ENCODE results near the gene IQCH. TPM values are rescaled to one million over a fixed set of nuclear protein-coding genes. Genes with fewer than 3 reads are reported as not detected.

IQCH gene
- total RNA-seq, 1 experiment from 2014 or later = 1.1 TPM

DNA sequence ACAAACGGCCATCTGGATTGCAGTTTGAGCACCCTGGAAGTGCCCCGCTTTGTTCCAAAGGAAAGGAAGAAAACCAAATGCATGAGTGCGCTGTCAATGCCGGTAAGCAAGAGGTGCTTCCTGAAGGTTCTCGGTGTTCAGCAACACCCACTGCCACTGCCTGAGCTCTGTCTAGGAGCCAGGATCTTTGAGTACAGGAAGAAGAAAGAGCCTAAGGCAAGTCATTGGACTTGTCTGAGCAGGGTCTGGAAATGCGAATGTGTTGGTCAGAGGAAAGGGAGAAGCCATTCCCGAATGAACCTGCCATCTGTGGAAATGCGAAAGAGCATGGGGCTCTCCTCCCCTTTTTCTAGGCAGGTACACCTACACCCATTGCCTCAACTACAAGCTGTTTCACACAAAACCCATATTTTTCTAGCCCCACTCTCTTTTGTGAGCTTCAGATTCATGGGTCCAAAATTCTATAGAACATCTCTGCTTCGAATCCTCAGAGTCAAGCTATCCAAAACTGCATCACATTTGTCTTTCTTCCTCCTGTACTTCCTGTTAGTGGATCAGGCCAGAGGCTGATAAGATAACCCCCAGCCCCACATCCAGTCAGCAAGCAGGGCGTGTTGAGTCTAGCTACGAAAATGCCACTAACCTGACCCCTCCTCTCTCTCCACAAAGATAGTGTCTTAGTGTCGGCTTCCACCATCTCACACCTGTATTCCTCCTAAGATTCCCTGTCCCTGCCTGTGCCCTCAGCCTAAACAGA, 210.8 kb downstream of the IQCH start:
- no peaks in the 10 kb centered on the region for H3K79me2 ChIP-seq (ENCODE audit: insufficient read depth, low read length)
- H3K9me3 ChIP-seq (ENCODE audit: control insufficient read depth, low read depth, low read length) = no peaks in the 10 kb centered on the region
- no peak overlapping the region for H3K27ac Mint-ChIP-seq
- H3K27me3 Mint-ChIP-seq (ENCODE audit: low read depth) = no peaks in the 10 kb centered on the region; the same call in 1 of the 2 replicates
- WGBS (ENCODE audit: extremely low coverage, insufficient read length, low lambda C conversion rate) = no CpG with 5 or more reads among the region's 12 CpGs
- H4K91ac ChIP-seq (ENCODE audit: insufficient read length, low read depth, low read length) = no peak overlapping the region
- no peak overlapping the region for H3K4ac ChIP-seq (ENCODE audit: low read depth, low read length)
- no peak overlapping the region for H3T11ph ChIP-seq (ENCODE audit: low read length)
- no peak overlapping the region for H3K18ac ChIP-seq (ENCODE audit: insufficient read length, low read depth, low read length)
- no peak overlapping the region for H4K8ac ChIP-seq (replicated peaks; ENCODE audit: insufficient read length, low read depth, low read length)
- no peak overlapping the region for H3K23ac ChIP-seq (ENCODE audit: insufficient read length, low read depth, low read length)
- no peak overlapping the region for H3K14ac ChIP-seq (ENCODE audit: insufficient read depth, low read length)
- H3K4me1 ChIP-seq (ENCODE audit: insufficient read depth, low read length) = no peaks in the 10 kb centered on the region
- no peaks in the 10 kb centered on the region for H3K79me1 ChIP-seq (ENCODE audit: insufficient read depth, low read depth, low read length, poor library complexity, severe bottlenecking)
- H3K4me1 Mint-ChIP-seq = peaks cover 4 to 6% of the 10 kb centered on the region in 2 experiments; a peak in 1 of 4 replicates
- no peak overlapping the region for H2BK120ac ChIP-seq (ENCODE audit: low read depth, low read length, poor library complexity, severe bottlenecking)
- H3K9me3 Mint-ChIP-seq = no peaks in the 10 kb centered on the region
- no peak overlapping the region for H3K27ac ChIP-seq (ENCODE audit: insufficient read length, low read depth, low read length)
- H3K36me3 Mint-ChIP-seq (ENCODE audit: insufficient read depth in 1 of 3, low read depth in 3 of 3) = no peaks in the 10 kb centered on the region
- no peak overlapping the region for H2BK5ac ChIP-seq (ENCODE audit: insufficient read length, low read length)
- H3K23me2 ChIP-seq (ENCODE audit: insufficient read length, low read depth, low read length, poor library complexity, severe bottlenecking) = no peaks in the 10 kb centered on the region
- H4K5ac ChIP-seq (ENCODE audit: insufficient read length, low read depth, low read length) = no peak overlapping the region
- no peak overlapping the region for H2AFZ ChIP-seq (ENCODE audit: low read length)
- no peak overlapping the region for H3K4me2 ChIP-seq (ENCODE audit: insufficient read depth, insufficient read length, low read length)
- H2BK12ac ChIP-seq (ENCODE audit: insufficient read length, low read depth, low read length) = no peak overlapping the region
- TF ChIP-seq, protein P1, sequence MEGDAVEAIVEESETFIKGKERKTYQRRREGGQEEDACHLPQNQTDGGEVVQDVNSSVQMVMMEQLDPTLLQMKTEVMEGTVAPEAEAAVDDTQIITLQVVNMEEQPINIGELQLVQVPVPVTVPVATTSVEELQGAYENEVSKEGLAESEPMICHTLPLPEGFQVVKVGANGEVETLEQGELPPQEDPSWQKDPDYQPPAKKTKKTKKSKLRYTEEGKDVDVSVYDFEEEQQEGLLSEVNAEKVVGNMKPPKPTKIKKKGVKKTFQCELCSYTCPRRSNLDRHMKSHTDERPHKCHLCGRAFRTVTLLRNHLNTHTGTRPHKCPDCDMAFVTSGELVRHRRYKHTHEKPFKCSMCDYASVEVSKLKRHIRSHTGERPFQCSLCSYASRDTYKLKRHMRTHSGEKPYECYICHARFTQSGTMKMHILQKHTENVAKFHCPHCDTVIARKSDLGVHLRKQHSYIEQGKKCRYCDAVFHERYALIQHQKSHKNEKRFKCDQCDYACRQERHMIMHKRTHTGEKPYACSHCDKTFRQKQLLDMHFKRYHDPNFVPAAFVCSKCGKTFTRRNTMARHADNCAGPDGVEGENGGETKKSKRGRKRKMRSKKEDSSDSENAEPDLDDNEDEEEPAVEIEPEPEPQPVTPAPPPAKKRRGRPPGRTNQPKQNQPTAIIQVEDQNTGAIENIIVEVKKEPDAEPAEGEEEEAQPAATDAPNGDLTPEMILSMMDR (conservative IDR thresholded peaks at IDR 0.05) = no peak
- no peak overlapping the region for H3K4me3 Mint-ChIP-seq
- no peak overlapping the region for H2AK5ac ChIP-seq (ENCODE audit: insufficient read length, low read length)
- no peak overlapping the region for H3K56ac ChIP-seq (ENCODE audit: insufficient read length, low read depth, low read length)
- no peaks in the 10 kb centered on the region for H4K20me1 ChIP-seq (ENCODE audit: control insufficient read depth, insufficient read depth, insufficient read length)
- H2BK15ac ChIP-seq (ENCODE audit: low read depth, low read length) = no peak overlapping the region
- DNase-seq = no peak
- no peak overlapping the region for H3K9ac ChIP-seq (ENCODE audit: extremely low read depth, insufficient read length, low read length)
- no peaks in the 10 kb centered on the region for H3K27me3 ChIP-seq (ENCODE audit: insufficient read depth, low read length)
- no peak overlapping the region for H2BK20ac ChIP-seq (ENCODE audit: low read depth, low read length, poor library complexity, severe bottlenecking)

All from H9 (cell line).